Liver (tissue), 3 donors: ENCODE measurements around the gene OSMR.

Experiments used
- EGR1 ChIP-seq, 2 donors: IDR thresholded peaks; 2 replicates each; pipeline ENCODE4 v1.6.1; 2016 to 2018; ENCODE audit warnings: antibody characterized with exemption in 2 of 2, low read depth in 2 of 2
- FOXA2 ChIP-seq: IDR thresholded peaks from 2 replicates; pipeline ENCODE4 v1.6.1; 2016; ENCODE audit warnings: antibody characterized with exemption
- GABPA ChIP-seq, 2 donors: IDR thresholded peaks in 1 of 2; conservative IDR thresholded peaks in 1 of 2; 2 replicates each; pipeline ENCODE4 v1.6.1; 2016; ENCODE audit warnings: antibody characterized with exemption in 2 of 2, mild to moderate bottlenecking in 1 of 2, moderate library complexity in 1 of 2
- HNF4G ChIP-seq: IDR thresholded peaks from 2 replicates; pipeline ENCODE4 v1.6.1; 2016; ENCODE audit warnings: antibody characterized with exemption
- JUND ChIP-seq, 2 donors: IDR thresholded peaks; 2 replicates each; pipeline ENCODE4 v1.6.1; 2016; ENCODE audit warnings: antibody characterized with exemption in 2 of 2
- SP1 ChIP-seq: IDR thresholded peaks from 2 replicates; pipeline ENCODE4 v1.6.1; 2018; ENCODE audit warnings: antibody characterized with exemption, mild to moderate bottlenecking
- TAF1 ChIP-seq: conservative IDR thresholded peaks from 2 replicates; pipeline ENCODE4 v1.6.1; 2016; ENCODE audit warnings: antibody characterized with exemption, mild to moderate bottlenecking
- YY1 ChIP-seq: IDR thresholded peaks from 2 replicates; pipeline ENCODE4 v1.6.1; 2016; ENCODE audit warnings: antibody characterized with exemption, mild to moderate bottlenecking
- TF ChIP-seq, protein P1 (sequence below): fragments of 150-350 bp; IDR thresholded peaks from 2 replicates; pipeline ENCODE4 v1.5.1; 2017; ENCODE audit warnings: improper control_type of control experiment, low read depth, low read length; ENCODE audit not compliant: missing input control
- TF ChIP-seq, protein P2 (sequence below): IDR thresholded peaks from 2 replicates; pipeline ENCODE4 v1.6.1; 2016; ENCODE audit warnings: antibody characterized with exemption, mild to moderate bottlenecking
- TF ChIP-seq, protein P3 (sequence below): IDR thresholded peaks from 2 replicates; pipeline ENCODE4 v1.6.1; 2016; ENCODE audit warnings: antibody characterized with exemption
- donor health status: healthy.
- donor health status: healthy.

DNA sequence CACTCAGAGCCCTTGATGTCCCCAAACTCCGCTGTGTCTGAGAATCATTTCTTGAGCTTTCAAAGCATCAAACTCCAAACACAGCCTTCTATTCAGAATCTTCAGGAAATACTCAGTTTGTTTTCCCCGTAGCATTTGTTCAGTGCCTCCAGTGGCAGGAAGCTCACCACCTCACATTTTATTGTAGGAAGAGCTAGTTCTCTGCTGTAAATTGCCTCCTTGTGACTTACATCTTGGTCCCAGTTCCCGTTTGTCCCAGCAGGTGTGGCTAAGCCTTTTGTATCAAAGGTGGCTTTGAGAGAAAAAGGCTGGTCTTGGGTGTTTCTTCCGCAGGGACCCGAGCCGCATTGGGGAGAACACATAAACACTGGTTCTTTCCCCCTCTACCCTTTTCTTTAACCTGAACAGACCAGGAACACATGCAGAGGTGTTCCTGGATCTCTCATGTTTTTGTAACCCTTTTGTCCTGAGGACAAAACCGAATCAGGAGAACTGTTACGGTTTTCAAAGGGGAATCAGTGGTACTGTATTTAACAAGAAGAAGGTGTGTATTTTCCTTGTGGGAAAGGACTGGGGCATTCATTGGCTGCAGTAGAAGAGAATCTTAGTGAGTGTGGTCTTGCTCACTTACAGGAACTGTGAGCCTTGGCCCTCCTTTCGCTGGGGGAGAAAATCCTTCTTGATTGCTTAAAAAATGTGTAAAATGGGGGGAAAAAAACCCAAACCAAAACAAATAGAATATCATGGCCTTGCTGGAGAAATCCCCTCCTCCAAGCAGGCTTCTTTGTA lies 1.9 kb downstream of the OSMR start:
- TF ChIP-seq SP1 (no peak), EGR1 (IDR thresholded peaks at IDR 0.05; ENCODE audit: low read depth in 2 of 2) (no peak), TAF1 (no peak), YY1 (no peak), FOXA2 (no peak), GABPA (IDR thresholded peaks at IDR 0.05 in 1 of 2, conservative IDR thresholded peaks at IDR 0.05 in 1 of 2) (no peak), JUND (IDR thresholded peaks at IDR 0.05) (no peak), HNF4G (no peak)
- TF ChIP-seq, protein P1, sequence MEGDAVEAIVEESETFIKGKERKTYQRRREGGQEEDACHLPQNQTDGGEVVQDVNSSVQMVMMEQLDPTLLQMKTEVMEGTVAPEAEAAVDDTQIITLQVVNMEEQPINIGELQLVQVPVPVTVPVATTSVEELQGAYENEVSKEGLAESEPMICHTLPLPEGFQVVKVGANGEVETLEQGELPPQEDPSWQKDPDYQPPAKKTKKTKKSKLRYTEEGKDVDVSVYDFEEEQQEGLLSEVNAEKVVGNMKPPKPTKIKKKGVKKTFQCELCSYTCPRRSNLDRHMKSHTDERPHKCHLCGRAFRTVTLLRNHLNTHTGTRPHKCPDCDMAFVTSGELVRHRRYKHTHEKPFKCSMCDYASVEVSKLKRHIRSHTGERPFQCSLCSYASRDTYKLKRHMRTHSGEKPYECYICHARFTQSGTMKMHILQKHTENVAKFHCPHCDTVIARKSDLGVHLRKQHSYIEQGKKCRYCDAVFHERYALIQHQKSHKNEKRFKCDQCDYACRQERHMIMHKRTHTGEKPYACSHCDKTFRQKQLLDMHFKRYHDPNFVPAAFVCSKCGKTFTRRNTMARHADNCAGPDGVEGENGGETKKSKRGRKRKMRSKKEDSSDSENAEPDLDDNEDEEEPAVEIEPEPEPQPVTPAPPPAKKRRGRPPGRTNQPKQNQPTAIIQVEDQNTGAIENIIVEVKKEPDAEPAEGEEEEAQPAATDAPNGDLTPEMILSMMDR, result no peak
- TF ChIP-seq, protein P2, sequence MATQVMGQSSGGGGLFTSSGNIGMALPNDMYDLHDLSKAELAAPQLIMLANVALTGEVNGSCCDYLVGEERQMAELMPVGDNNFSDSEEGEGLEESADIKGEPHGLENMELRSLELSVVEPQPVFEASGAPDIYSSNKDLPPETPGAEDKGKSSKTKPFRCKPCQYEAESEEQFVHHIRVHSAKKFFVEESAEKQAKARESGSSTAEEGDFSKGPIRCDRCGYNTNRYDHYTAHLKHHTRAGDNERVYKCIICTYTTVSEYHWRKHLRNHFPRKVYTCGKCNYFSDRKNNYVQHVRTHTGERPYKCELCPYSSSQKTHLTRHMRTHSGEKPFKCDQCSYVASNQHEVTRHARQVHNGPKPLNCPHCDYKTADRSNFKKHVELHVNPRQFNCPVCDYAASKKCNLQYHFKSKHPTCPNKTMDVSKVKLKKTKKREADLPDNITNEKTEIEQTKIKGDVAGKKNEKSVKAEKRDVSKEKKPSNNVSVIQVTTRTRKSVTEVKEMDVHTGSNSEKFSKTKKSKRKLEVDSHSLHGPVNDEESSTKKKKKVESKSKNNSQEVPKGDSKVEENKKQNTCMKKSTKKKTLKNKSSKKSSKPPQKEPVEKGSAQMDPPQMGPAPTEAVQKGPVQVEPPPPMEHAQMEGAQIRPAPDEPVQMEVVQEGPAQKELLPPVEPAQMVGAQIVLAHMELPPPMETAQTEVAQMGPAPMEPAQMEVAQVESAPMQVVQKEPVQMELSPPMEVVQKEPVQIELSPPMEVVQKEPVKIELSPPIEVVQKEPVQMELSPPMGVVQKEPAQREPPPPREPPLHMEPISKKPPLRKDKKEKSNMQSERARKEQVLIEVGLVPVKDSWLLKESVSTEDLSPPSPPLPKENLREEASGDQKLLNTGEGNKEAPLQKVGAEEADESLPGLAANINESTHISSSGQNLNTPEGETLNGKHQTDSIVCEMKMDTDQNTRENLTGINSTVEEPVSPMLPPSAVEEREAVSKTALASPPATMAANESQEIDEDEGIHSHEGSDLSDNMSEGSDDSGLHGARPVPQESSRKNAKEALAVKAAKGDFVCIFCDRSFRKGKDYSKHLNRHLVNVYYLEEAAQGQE, result no peak
- TF ChIP-seq, protein P3, sequence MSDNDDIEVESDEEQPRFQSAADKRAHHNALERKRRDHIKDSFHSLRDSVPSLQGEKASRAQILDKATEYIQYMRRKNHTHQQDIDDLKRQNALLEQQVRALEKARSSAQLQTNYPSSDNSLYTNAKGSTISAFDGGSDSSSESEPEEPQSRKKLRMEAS, result no peak
